CD8-positive, alpha-beta memory T cell (primary cell): ENCODE results near the gene SCAF8. TPM values are rescaled to one million over a fixed set of nuclear protein-coding genes. Genes with fewer than 3 reads are reported as not detected.
A peak's percentile ranks its signal among the peaks of the same experiment; 100 is the strongest.

Experiments
- CTCF ChIA-PET: fragments of 350-600 bp; sonication (Branson Sonifier 250); formaldehyde crosslinking; loops from one replicate; lab custom pipeline; 2021; ENCODE audit warnings: antibody characterized with exemption; lab: Charles Lee
- POLR2A ChIA-PET: fragments of 350-600 bp; sonication (Branson Sonifier 250); formaldehyde crosslinking; loops from one replicate; lab custom pipeline; 2021; ENCODE audit warnings: antibody characterized with exemption; lab: Charles Lee
- DNase-seq, 5 donors: peaks; one replicate each; pipeline versions ENCODE4 v3.0.0 to v3.0.0-alpha.2; 2020 to 2022; ENCODE audit warnings: mixed read lengths in 1 of 5
- H3K27ac ChIP-seq: one replicate; pipeline ENCODE4 v1.7.0; 2013; ENCODE audit warnings: low read depth, mild to moderate bottlenecking, low read length, moderate library complexity
- H3K27me3 ChIP-seq: 2 replicates; pipeline ENCODE4 v1.7.0; 2013; ENCODE audit warnings: low read length, mild to moderate bottlenecking; ENCODE audit not compliant: insufficient read depth, poor library complexity, severe bottlenecking
- H3K36me3 ChIP-seq: 2 replicates; pipeline ENCODE4 v1.7.0; 2013; ENCODE audit warnings: mild to moderate bottlenecking, low read length, moderate library complexity; ENCODE audit not compliant: insufficient read depth
- H3K4me1 ChIP-seq: 2 replicates; pipeline ENCODE4 v1.7.0; 2013; ENCODE audit warnings: mild to moderate bottlenecking, low read length, moderate library complexity; ENCODE audit not compliant: insufficient read depth
- H3K4me3 ChIP-seq: 2 replicates; pipeline ENCODE4 v1.7.0; 2013; ENCODE audit warnings: mild to moderate bottlenecking, low read length
- H3K9me3 ChIP-seq: 2 replicates; pipeline ENCODE4 v1.7.0; 2013; ENCODE audit warnings: mild to moderate bottlenecking, low read length
- H3K27ac Mint-ChIP-seq, 8 donors: one replicate each; pipeline ENCODE4 v1.8.0; 2020 to 2021; ENCODE audit warnings: mixed read lengths in 8 of 8, mild to moderate bottlenecking in 6 of 8, inconsistent platforms in 3 of 8, moderate library complexity in 3 of 8
- H3K27me3 Mint-ChIP-seq, 2 donors: one replicate each; pipeline ENCODE4 v1.8.0; 2020 to 2021; ENCODE audit warnings: mixed read lengths in 2 of 2, mild to moderate bottlenecking in 1 of 2, moderate library complexity in 1 of 2
- H3K36me3 Mint-ChIP-seq, 3 donors: one replicate each; pipeline ENCODE4 v1.8.0; 2020 to 2021; ENCODE audit warnings: mixed read lengths in 3 of 3, inconsistent platforms in 1 of 3, mild to moderate bottlenecking in 1 of 3
- H3K4me1 Mint-ChIP-seq, 3 donors: one replicate each; pipeline ENCODE4 v1.8.0; 2020 to 2021; ENCODE audit warnings: mixed read lengths in 3 of 3, inconsistent platforms in 1 of 3, mild to moderate bottlenecking in 1 of 3
- H3K4me3 Mint-ChIP-seq, 7 donors: one replicate each; pipeline ENCODE4 v1.8.0; 2020 to 2021; ENCODE audit warnings: mixed read lengths in 7 of 7, mild to moderate bottlenecking in 6 of 7, moderate library complexity in 4 of 7, inconsistent platforms in 2 of 7
- H3K9me3 Mint-ChIP-seq, 5 donors: one replicate each; pipeline ENCODE4 v1.8.0; 2020 to 2022; ENCODE audit warnings: mixed read lengths in 5 of 5, mild to moderate bottlenecking in 3 of 5, moderate library complexity in 2 of 5, inconsistent platforms in 1 of 5
- polyA plus RNA-seq: library from polyadenylated mRNA; unstranded; fragments of 300-500 nt; fragmentation: Illumina TruSeq; gene quantifications from one replicate; pipeline ENCODE4 v1.2.3, GENCODE V29; 2021
- total RNA-seq, 2 experiments: library from RNA; stranded (reverse); gene quantifications; one replicate each; pipeline ENCODE4 v1.2.3, GENCODE V29; 2021

The SCAF8 gene
- total and polyA plus RNA-seq, 3 experiments from 2014 or later, result 16.2 to 39.8 (median 37.1) TPM

GRCh38 chr6:154878871-154879491 is 145.8 kb downstream of the SCAF8 start:
- Histone ChIP-seq H3K4me1 (no peaks in the 10 kb centered on the region), H3K36me3 (no peaks in the 10 kb centered on the region), H3K27me3 (no peaks in the 10 kb centered on the region), H3K9me3 (no peaks in the 10 kb centered on the region), H3K4me3 (no peak overlapping the region), H3K27ac (no peak overlapping the region)
- H3K4me3 Mint-ChIP-seq, result no peak overlapping the region
- CTCF ChIA-PET, result no interaction called here
- H3K9me3 Mint-ChIP-seq, result no peaks in the 10 kb centered on the region
- H3K4me1 Mint-ChIP-seq, result peaks cover 0 to 5% (median 2%) of the 10 kb centered on the region in 3 donors
- peak overlapping the region in 1 of 8 donors; percentile 56 for H3K27ac Mint-ChIP-seq
- H3K36me3 Mint-ChIP-seq, result peaks cover 5 to 34% (median 14%) of the 10 kb centered on the region in 3 donors
- no peak for DNase-seq
- POLR2A ChIA-PET, result no interaction called here
- H3K27me3 Mint-ChIP-seq, result no peaks in the 10 kb centered on the region

GRCh38 chr6:154882107-154882506 is 148.9 kb downstream of the SCAF8 start:
- H3K27ac ChIP-seq, result no peak overlapping the region
- Mint-ChIP-seq H3K27me3 (no peaks in the 10 kb centered on the region), H3K27ac (no peak overlapping the region), H3K4me1 (peaks cover 0 to 2% (median 0%) of the 10 kb centered on the region in 3 donors), H3K9me3 (no peaks in the 10 kb centered on the region), H3K36me3 (peaks cover 11 to 26% (median 11%) of the 10 kb centered on the region in 3 donors), H3K4me3 (no peak overlapping the region)
- DNase-seq, result no peak
- no peaks in the 10 kb centered on the region for H3K4me1 ChIP-seq
- no peaks in the 10 kb centered on the region for H3K27me3 ChIP-seq
- ChIA-PET CTCF (no interaction called here), POLR2A (no interaction called here)
- H3K4me3 ChIP-seq, result no peak overlapping the region
- no peaks in the 10 kb centered on the region for H3K36me3 ChIP-seq
- no peaks in the 10 kb centered on the region for H3K9me3 ChIP-seq

Other genes with a start within 250 kb of the SCAF8 start
- gene CNKSR3, start 222.7 kb upstream of the SCAF8 start, total RNA-seq, result under 1 TPM; 0.50 to 0.62 TPM
- gene CNKSR3, start 222.7 kb upstream of the SCAF8 start, polyA plus RNA-seq, result not detected